Activated T-helper 1 cell treated with anti-CD3 and anti-CD28 coated beads, Interleukin-2, amount 50 U/mL, for 16 hours (primary cell): ENCODE data around the gene RNASE7.
A peak's percentile ranks its signal among the peaks of the same experiment; 100 is the strongest.

ENCODE experiments used
- DNase-seq, 2 donors: peaks; one replicate each; pipeline ENCODE4 v3.0.0-alpha.2; 2020; ENCODE audit warnings: low read depth in 1 of 2, low spot score in 1 of 2

RNASE7 gene

DNA sequence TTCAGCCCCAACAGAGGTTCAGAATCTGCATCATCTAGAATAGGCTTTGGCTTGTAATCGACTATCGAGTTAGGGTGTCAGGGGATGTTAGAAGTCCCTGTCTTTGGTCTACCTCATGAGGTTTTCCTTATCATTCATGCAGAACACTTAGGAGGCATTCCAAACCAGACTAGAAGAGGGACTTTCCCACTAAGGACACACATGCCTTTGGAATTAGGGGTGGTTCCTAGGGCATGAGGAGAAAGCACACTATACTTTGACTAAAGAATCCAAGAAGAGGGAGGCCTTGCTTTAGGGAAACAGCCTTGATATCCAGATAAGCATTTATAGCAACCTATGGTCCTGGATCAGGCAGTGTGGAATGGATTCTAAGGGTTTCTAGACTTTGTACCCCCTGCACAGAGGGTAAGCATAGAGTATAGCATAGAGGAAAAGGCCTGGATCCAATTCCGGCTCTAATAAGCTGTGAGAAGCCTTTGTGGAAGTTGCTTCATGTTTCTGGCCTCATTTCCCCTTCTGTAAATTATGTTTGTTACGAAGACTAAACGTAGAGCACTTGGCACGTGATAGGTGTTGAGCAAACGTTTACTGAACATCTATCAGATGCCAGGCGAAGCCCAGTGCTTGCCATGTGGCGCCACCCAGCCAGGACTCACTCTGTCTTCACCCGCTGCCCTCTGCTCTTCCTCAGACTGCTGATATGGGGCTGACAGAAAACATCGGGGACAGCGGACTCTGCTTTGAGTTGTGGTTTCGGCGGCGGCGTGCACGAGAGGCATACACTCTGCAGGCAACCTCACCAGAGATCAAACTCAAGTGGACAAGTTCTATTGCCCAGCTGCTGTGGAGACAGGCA is 43.1 kb downstream of the RNASE7 start:
- no peak for DNase-seq

DNA sequence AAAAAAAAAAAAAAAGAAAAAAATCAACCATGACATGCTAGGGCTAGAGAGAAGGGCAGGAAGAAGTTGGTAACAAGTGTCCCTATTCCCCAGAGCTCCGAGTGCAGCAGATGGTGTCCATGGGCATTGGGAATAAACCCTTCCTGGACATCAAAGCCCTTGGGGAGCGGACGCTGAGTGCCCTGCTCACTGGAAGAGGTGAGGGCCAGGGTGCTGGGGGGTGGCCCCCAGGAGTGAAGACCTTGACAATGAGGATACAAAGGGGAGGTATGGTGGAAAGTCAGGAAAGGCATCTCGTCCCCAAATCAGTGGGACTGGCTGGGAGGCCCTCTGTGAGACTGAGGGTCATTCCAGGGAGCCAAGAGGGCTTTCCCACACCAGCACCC is 44.7 kb downstream of the RNASE7 start:
- DNase-seq, result no peak

DNA sequence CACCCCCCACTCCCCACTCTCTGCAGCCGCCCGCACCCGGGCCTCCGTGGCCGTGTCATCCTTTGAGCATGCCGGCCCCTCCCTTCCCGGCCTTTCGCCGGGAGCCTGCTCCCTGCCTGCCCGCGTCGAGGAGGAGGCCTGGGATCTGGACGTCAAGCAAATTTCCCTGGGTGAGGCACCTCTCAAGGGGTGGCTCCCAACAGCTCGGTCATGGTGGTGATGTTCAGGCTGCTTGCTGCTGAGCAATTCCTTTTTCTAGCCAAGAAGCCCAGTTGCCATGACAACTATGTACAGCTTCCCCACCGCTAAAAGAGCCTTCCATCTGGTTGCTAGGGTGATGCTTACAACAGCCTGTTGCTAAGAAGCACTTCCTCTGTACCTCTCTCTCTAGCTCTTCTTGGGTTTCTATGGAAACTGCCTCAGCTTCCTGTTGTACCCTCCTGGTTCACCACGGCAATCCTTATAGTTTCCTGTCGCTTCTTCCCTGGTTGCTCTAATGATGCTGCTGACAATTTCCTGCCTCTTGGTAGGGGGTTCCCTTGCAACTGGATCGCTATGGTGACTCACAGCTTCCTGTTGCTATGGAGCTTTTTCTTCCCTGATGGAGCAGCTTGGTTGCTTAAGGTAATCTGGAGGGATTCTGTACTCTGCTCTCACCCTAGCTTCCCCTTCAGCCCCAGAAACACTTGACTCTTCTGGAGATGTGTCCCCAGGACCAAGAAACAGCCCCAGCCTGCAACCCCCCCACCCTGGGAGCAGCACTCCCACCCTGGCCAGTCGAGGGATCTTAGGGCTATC is 45.3 kb downstream of the RNASE7 start:
- DNase-seq, result peak in 1 of 2 donors; percentile 57

DNA sequence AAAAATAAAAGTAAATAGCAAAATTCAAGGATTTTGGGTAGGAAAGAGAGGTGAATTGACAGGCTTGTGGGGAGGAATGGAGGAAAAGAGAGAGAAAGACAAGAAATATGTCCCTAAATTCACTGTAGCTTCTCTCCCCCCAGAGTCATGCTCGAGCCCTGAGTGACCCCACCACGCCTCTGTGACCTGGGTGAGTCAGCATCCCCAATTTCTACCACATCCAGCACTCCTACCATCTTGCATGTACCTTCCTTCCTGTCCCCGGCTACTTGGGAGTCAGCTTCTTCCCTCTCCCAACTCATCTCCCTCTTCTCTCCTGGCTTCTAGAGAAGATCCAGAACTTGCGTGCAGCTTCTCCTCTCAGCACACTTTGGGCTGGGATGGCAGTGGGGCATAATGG is 46.5 kb downstream of the RNASE7 start:
- no peak for DNase-seq

DNA sequence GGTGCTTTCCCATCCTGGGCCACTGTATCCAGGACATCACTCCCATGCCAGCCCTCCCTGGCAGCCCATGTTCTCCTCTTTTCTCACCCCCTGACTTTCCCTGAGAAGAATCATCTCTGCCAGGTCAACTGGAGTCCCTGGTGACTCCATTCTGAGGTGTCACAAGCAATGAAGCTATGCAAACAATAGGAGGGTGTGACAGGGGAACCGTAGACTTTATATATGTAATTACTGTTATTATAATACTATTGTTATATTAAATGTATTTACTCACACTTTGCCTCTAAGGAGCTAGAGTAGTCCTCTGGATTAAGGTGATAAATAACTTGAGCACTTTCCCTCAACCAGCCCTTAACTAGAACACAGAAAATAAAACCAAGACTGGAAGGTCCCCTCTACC is 47.1 kb downstream of the RNASE7 start:
- DNase-seq, result no peak

DNA sequence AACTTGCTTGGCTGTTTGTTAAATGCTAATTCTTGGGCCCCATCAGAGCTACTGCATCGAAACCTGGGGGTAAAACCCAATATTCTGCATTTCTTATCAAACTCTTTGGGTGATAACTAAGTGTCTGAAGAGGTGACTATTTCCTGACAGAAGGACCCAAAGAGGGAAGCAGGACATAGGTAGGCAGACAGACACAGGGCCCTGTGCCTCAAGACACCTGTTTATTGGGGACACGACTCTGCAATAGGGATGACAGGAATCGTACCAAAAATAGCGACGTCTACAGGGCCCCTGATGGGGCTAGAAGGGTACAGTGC is 47.7 kb downstream of the RNASE7 start:
- DNase-seq, result no peak

DNA sequence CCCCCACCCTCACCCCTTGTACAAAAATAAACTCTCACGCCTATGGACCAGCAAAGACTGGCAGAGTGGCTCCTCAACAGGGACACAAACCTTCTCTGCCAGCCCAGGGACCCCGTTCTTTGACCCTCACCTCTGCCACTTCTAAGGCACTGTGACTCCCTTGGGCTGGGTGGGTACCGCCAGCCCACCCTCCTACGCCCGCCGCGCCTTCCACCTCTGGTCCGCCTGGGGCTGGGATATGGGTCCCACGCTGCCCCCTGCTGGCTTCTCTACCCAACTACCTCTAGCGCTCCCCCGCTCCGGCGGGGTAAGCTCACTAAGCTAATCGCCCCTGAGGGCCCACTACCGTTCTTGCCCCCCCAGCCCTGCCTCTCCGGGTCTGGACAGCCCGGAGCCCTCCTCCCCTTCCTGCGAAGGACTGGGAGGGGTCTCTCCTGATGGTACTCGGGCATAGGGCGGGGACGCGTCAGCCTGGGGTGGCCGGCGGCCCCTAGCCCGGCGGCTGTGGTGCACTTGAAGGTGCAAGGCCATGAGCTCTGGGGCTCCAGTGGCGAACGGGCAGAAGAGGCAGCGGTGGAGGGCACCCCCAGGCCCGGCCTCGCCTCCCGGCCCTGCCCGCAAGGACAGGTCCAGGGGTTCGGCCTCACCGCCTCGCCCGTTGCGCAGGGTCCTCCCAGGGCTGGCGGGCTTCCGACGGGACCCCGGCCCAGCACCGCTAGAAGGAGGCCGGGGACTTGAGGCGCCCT is 48.2 kb downstream of the RNASE7 start:
- no peak for DNase-seq

DNA sequence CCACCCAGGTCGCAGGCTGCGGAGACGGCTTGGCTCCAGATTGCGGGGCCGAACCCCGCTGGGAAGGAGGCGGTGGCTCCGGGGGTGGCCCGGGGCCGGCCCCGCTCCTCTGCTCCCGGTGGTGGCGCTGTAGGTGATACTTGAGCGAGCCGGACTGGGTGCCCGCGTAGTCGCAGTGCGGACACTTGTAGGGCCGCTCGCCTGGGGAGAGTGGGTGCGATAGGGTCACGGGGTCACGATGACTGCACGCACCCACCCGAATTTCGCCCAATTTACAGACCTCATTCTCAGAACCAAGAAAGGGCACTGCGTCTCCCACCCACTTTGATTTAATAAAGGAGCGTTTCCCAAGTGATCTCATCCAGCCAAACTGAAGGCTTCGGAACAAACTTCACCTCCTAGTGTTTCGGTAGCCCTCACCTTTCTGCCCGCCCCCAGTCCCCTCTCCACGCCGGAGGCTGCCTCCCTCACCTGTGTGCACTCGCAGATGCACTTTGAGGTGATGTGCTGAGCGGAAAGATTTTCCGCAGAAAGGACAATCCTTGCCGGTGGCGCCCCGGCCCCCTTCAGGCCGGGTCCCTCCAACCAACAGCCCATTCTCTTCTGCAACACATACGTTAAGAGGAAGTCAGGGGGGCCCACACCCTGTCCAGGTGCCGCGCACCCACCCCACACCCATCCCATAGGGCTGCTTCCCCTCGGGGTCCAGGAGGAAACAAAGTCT is 48.9 kb downstream of the RNASE7 start:
- no peak for DNase-seq

DNA sequence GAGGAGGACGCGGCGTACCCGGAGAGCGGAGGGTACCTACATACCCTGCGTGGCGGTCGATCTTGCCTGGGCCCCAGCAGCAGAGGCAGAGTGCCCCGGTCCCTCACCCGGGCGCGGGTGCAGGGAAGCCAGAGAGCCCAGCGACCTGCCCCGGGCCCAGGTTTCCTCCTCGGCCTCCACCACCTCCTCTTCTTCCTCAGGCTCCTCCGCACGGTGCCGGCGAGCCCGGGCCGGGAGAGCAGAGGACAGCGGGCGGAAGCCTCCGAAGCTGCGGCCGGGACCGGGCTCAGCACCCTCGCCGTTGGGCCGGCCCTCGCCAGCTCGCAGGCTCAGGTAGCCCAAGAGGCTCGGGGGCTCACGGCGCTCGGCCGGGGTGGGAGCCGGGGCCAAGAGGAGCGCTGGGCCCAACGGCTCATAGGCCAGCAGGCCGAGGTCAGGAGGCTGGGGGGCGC is 49.7 kb downstream of the RNASE7 start:
- no peak for DNase-seq

DNA sequence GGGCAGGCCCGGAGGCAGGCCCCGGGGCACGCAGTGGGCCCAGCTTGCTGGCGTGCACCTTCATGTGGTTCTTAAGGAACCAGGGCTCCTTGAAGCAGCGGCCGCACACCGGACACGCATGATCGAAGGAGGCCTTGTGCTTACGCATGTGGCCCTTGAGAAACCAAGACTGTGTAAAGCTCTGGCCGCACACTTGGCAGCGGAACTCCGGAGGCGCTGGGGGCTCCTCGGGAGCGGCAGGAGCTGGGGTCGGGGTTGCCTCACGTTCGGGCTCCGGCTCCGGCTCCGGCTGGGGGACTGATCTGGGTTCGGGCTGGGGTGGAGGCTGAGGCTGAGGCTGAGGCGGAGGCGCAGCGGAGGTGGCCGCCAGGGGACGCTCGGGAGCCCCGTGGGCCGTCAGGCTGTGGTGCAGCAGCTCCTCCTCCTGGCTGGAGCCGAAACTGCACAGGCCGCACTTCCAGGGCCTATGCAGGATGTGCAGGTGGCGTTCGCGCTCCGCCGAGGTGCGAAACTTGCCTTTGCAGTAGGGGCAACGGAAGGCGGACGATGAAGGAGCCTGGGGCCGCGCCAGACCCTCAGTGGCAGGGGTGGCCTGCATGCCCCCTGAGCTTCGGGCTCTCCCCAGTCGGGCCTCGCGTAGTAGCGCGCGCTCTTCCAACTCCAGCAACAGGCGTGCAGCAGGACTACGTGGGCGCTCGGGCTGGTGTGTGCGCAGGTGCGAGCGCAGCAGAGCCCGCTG is 50.3 kb downstream of the RNASE7 start:
- DNase-seq, result peak; percentile 85 to 91

DNA sequence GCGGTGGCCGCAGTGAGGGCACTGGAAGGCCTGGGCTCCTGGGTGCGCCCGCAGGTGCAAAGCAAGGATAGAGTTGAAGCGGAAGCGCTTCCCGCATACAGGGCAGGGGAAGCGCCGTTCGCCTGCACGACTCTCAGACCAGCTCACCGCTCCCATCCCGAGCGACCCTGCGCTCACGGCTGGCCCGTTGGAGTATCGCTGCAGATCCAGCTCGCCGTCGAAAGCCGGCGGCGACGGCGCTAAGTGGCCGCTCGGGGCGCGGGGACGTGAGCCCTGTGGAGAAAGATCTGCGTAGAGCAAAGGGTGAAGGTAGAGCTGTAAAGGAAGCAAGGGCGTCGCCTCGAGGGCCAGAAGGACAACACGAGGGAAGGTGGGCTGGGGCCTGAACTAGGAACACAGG is 50.9 kb downstream of the RNASE7 start:
- DNase-seq, result no peak
